NK-92 treated with Interleukin-12 subunit alpha and Interleukin-12 subunit beta, amount 100 ng/mL, for 24 hours (cell line): ENCODE measurements around the gene KRT80.

Experiments used
- DNase-seq: peaks from one replicate; lab custom pipeline; 2025; lab: John Stamatoyannopoulos, UW

The KRT80 gene

GRCh38 chr12:52179396-52179973 lies 12.3 kb downstream of the KRT80 start:
- no peak for DNase-seq

- no peak for DNase-seq
Observed at GRCh38 chr12:52178984-52179383, 12.8 kb downstream of the KRT80 start.

- no peak for DNase-seq
Observed at GRCh38 chr12:52178443-52178842, 13.4 kb downstream of the KRT80 start.

GRCh38 chr12:52175371-52176350 lies 16.2 kb downstream of the KRT80 start:
- DNase-seq = no peak

GRCh38 chr12:52173526-52173925 lies 18.3 kb downstream of the KRT80 start:
- no peak for DNase-seq

GRCh38 chr12:52172956-52173355 lies 18.9 kb downstream of the KRT80 start:
- no peak for DNase-seq

- no peak for DNase-seq
Observed at GRCh38 chr12:52171950-52172512, 19.8 kb downstream of the KRT80 start.

GRCh38 chr12:52170827-52171226 lies 21.0 kb downstream of the KRT80 start:
- no peak for DNase-seq

GRCh38 chr12:52169886-52170285 lies 21.9 kb downstream of the KRT80 start:
- DNase-seq = no peak

GRCh38 chr12:52168019-52168717 lies 23.6 kb downstream of the KRT80 start:
- no peak for DNase-seq

- no peak for DNase-seq
Observed at GRCh38 chr12:52167526-52167925, 24.3 kb downstream of the KRT80 start.

- DNase-seq = no peak
Observed at GRCh38 chr12:52166672-52167071, 25.1 kb downstream of the KRT80 start.

GRCh38 chr12:52165096-52165855 lies 26.5 kb downstream of the KRT80 start:
- DNase-seq = no peak

GRCh38 chr12:52164624-52165023 lies 27.2 kb downstream of the KRT80 start:
- DNase-seq = no peak

GRCh38 chr12:52162981-52163380 lies 28.8 kb downstream of the KRT80 start:
- no peak for DNase-seq

GRCh38 chr12:52160200-52160599 lies 31.6 kb downstream of the KRT80 start:
- DNase-seq = no peak

- no peak for DNase-seq
Observed at GRCh38 chr12:52157566-52158150, 34.2 kb downstream of the KRT80 start.

- peak; percentile 9 for DNase-seq
Observed at GRCh38 chr12:52156757-52157565, 34.9 kb downstream of the KRT80 start.

- DNase-seq = no peak
Observed at GRCh38 chr12:52156311-52156710, 35.5 kb downstream of the KRT80 start.
